Naive thymus-derived CD4-positive, alpha-beta T cell (primary cell): Measurements from ENCODE around the gene PPIAL4G. TPM values are rescaled to one million over a fixed set of nuclear protein-coding genes. Genes with fewer than 3 reads are reported as not detected.
"Not testable (repeated sequence)": the region's sequence is repeated elsewhere in the genome, so short reads cannot be mapped to it uniquely, and the experiment has no call there.

Source experiments
- ATAC-seq: fragments of 150-1000 bp; cut with Tn5 transposase; 2 replicates; pipeline ENCODE4 v1.10.0; 2021; ENCODE audit warnings: mild to moderate bottlenecking, moderate library complexity
- CTCF ChIA-PET: fragments of 350-600 bp; sonication (Branson Sonifier 250); formaldehyde crosslinking; loops from one replicate; lab custom pipeline; 2021; ENCODE audit warnings: antibody characterized with exemption; lab: Charles Lee
- POLR2A ChIA-PET: fragments of 350-600 bp; sonication (Branson Sonifier 250); formaldehyde crosslinking; loops from one replicate; lab custom pipeline; 2021; ENCODE audit warnings: antibody characterized with exemption, inconsistent platforms; lab: Charles Lee
- DNase-seq, 9 donors: peaks; one replicate each; pipeline versions ENCODE4 v3.0.0 to v3.0.0-alpha.2; 2020 to 2022; ENCODE audit warnings: mixed read lengths in 1 of 9
- H3K27ac ChIP-seq: one replicate; pipeline ENCODE4 v1.7.0; 2013; ENCODE audit warnings: mild to moderate bottlenecking, low read depth, low read length, moderate library complexity
- H3K27me3 ChIP-seq, 2 donors: one replicate each; pipeline ENCODE4 v1.7.0; 2013; ENCODE audit warnings: low read length in 2 of 2, mild to moderate bottlenecking in 2 of 2, moderate library complexity in 2 of 2; ENCODE audit not compliant: control insufficient read depth in 2 of 2, insufficient read depth in 2 of 2
- H3K36me3 ChIP-seq, 3 experiments: 1 replicate in 2 of 3; 2 replicates in 1 of 3; pipeline ENCODE4 v1.7.0; 2013; ENCODE audit warnings: low read length in 3 of 3, mild to moderate bottlenecking in 3 of 3, moderate library complexity in 1 of 3; ENCODE audit not compliant: insufficient read depth in 3 of 3, control insufficient read depth in 2 of 3
- H3K4me1 ChIP-seq, 2 donors: one replicate each; pipeline ENCODE4 v1.7.0; 2013; ENCODE audit warnings: low read length in 2 of 2, mild to moderate bottlenecking in 2 of 2, moderate library complexity in 1 of 2; ENCODE audit not compliant: control insufficient read depth in 2 of 2, insufficient read depth in 2 of 2
- H3K4me3 ChIP-seq: 2 replicates; pipeline ENCODE4 v1.7.0; 2013; ENCODE audit warnings: mild to moderate bottlenecking, low read length
- H3K9me3 ChIP-seq, 3 experiments: 1 replicate in 2 of 3; 2 replicates in 1 of 3; pipeline ENCODE4 v1.7.0; 2013; ENCODE audit warnings: low read length in 3 of 3; ENCODE audit not compliant: control insufficient read depth in 2 of 3
- H3K27ac Mint-ChIP-seq, 9 donors: one replicate each; pipeline ENCODE4 v1.8.0; 2020 to 2022; ENCODE audit warnings: mixed read lengths in 9 of 9, mild to moderate bottlenecking in 8 of 9, moderate library complexity in 5 of 9, inconsistent platforms in 2 of 9
- H3K27me3 Mint-ChIP-seq, 5 donors: one replicate each; pipeline ENCODE4 v1.8.0; 2021 to 2022; ENCODE audit warnings: mixed read lengths in 5 of 5, mild to moderate bottlenecking in 1 of 5
- H3K36me3 Mint-ChIP-seq, 5 donors: one replicate each; pipeline ENCODE4 v1.8.0; 2020 to 2022; ENCODE audit warnings: mixed read lengths in 5 of 5, mild to moderate bottlenecking in 3 of 5, inconsistent platforms in 1 of 5
- H3K4me1 Mint-ChIP-seq, 7 donors: one replicate each; pipeline ENCODE4 v1.8.0; 2020 to 2022; ENCODE audit warnings: mixed read lengths in 7 of 7, mild to moderate bottlenecking in 3 of 7, inconsistent platforms in 1 of 7
- H3K4me3 Mint-ChIP-seq, 10 donors: one replicate each; pipeline ENCODE4 v1.8.0; 2020 to 2022; ENCODE audit warnings: mild to moderate bottlenecking in 10 of 10, mixed read lengths in 10 of 10, moderate library complexity in 6 of 10, inconsistent platforms in 2 of 10
- H3K9me3 Mint-ChIP-seq, 11 donors: one replicate each; pipeline ENCODE4 v1.8.0; 2020 to 2022; ENCODE audit warnings: mixed read lengths in 11 of 11, mild to moderate bottlenecking in 4 of 11, inconsistent platforms in 1 of 11, moderate library complexity in 1 of 11
- intact Hi-C, 2 donors: fragments of 100-400 bp; cut with micrococcal nuclease; formaldehyde crosslinking; loops; one replicate each; pipeline ENCODE4 v1.15.1; 2023
- polyA plus RNA-seq, 2 donors: library from polyadenylated mRNA; unstranded; fragments of 300-500 nt; fragmentation: Illumina TruSeq; gene quantifications; one replicate each; pipeline ENCODE4 v1.2.3, GENCODE V29; 2021
- total RNA-seq, 6 experiments: library from RNA in 5 of 6; stranded (reverse) in 5 of 6; gene quantifications; 1 replicate in 5 of 6; 2 replicates in 1 of 6; pipeline ENCODE4 v1.2.3 and lab custom pipeline; 2021 to 2026

The PPIAL4G gene
- total and polyA plus RNA-seq, 7 experiments from 2014 or later: 0.05 to 5.8 (median 0.37) TPM

- ATAC-seq, CTCF ChIA-PET, H3K36me3 ChIP-seq, H3K27me3 Mint-ChIP-seq, H3K36me3 Mint-ChIP-seq, H3K27me3 ChIP-seq, H3K9me3 Mint-ChIP-seq, H3K4me1 ChIP-seq, intact Hi-C loops, H3K4me1 Mint-ChIP-seq, H3K9me3 ChIP-seq: not testable (repeated sequence)
- DNase-seq: peak in 1 of 9 donors; percentile 11
- H3K4me3 Mint-ChIP-seq: peak overlapping the region in 9 of 10 donors; percentile 57 to 87 (median 79)
- H3K27ac Mint-ChIP-seq: peak overlapping the region in 5 of 9 donors; percentile 55 to 87 (median 66)
- Histone ChIP-seq H3K4me3 (peak overlapping the region; percentile 44), H3K27ac (peak overlapping the region; percentile 95)
- POLR2A ChIA-PET: interaction anchor here (0.7 kb wide), 1 partner anchor 86 kb away, joined by 3 read pairs; no protein-coding TSS in a partner anchor
These were observed 23.4 kb downstream of the PPIAL4G start for GRCh38 chr1:148459694-148460093.

DNA sequence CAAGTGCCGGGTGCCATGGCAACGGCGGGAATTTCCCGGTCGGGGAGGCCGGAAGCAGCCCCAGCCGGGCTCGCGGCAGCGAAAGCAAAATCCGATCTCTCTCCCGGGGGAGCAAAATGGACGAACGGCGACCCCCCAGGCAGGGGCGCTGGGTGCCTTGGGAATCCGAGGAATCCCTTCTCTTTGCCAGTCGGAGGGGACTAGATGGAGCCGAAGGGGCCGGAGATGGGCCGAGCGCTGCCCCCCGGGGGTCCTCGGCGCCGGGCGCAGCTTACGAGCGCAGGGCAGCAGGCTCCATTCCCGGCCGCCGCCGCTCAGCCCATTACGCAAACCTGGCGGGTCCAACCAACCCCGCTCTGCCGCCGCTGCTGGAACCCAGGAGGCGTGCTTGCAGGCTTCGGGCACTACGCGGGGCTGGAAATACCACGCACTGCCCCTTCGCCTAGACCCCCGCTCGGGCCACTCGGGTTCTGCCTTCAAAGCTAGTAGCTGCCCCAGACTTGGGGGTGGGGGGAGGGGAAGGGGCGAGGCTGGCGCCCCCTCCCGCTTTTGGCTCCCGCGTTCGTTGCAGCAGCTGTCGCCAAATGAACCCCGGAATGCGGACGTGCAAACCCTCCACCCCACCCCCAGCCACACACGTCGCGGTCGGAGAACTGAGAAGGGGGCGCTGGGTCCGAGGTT, 24.1 kb downstream of the PPIAL4G start:
- intact Hi-C loops, H3K36me3 ChIP-seq, H3K27me3 Mint-ChIP-seq, H3K9me3 Mint-ChIP-seq, H3K36me3 Mint-ChIP-seq, CTCF ChIA-PET, H3K27me3 ChIP-seq, H3K4me1 Mint-ChIP-seq, ATAC-seq, H3K9me3 ChIP-seq, H3K4me1 ChIP-seq: not testable (repeated sequence)
- H3K4me3 ChIP-seq: peak overlapping the region; percentile 44
- POLR2A ChIA-PET: interaction anchor here (0.6 to 0.7 kb wide), 2 partner anchors 85 to 86 kb away, joined by 3 read pairs; no protein-coding TSS in a partner anchor
- peak; percentile 37 to 71 (median 56) for DNase-seq
- peak overlapping the region; percentile 63 to 96 (median 79) for H3K4me3 Mint-ChIP-seq
- peak overlapping the region; percentile 95 for H3K27ac ChIP-seq
- H3K27ac Mint-ChIP-seq: peak overlapping the region; percentile 59 to 99 (median 86)

DNA sequence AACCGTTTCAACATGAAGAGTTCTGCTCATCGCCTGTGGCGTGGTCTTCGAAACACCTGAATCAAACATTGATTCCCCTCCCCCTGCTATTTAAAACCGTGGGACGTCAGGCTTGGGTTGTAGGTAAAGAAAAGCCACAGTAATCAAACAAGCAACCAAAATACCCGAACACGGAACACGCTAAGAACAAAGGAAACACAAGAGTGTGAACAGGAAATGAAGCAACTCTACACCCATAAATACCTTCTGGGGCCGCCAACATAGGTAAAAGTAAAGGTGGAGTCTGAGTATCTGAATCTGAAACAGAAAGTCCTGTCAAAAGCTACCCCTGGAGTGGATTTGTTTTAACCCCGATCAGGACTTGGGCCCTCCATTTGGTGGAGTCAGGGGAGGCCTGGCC, 24.7 kb downstream of the PPIAL4G start:
- H3K4me1 ChIP-seq, H3K27me3 ChIP-seq, H3K9me3 Mint-ChIP-seq, H3K36me3 Mint-ChIP-seq, H3K4me3 ChIP-seq, CTCF ChIA-PET, H3K4me1 Mint-ChIP-seq, H3K27me3 Mint-ChIP-seq, intact Hi-C loops, ATAC-seq, H3K9me3 ChIP-seq, H3K36me3 ChIP-seq: not testable (repeated sequence)
- H3K27ac ChIP-seq: peak overlapping the region; percentile 62
- DNase-seq: peak in 8 of 9 donors; percentile 30 to 90 (median 87)
- POLR2A ChIA-PET: interaction anchor here (0.6 kb wide), 1 partner anchor 85 kb away, joined by 3 read pairs; no protein-coding TSS in a partner anchor
- H3K27ac Mint-ChIP-seq: peak overlapping the region; percentile 91 to 99 (median 97)
- H3K4me3 Mint-ChIP-seq: peak overlapping the region; percentile 81 to 97 (median 92)

- intact Hi-C loops, POLR2A ChIA-PET, ATAC-seq, CTCF ChIA-PET, H3K4me1 ChIP-seq, H3K9me3 ChIP-seq, H3K9me3 Mint-ChIP-seq, H3K4me3 ChIP-seq, H3K27me3 Mint-ChIP-seq, H3K36me3 Mint-ChIP-seq, H3K27me3 ChIP-seq, DNase-seq, H3K36me3 ChIP-seq: not testable (repeated sequence)
- Mint-ChIP-seq H3K4me1 (peaks cover 4 to 23% (median 10%) of the 10 kb centered on the region in 7 donors), H3K4me3 (peak overlapping the region in 2 of 10 donors; percentile 21 to 47), H3K27ac (peak overlapping the region in 6 of 9 donors; percentile 62 to 84 (median 76))
- H3K27ac ChIP-seq: peak overlapping the region; percentile 29
These were observed 30.3 kb downstream of the PPIAL4G start for GRCh38 chr1:148452845-148453244.

DNA sequence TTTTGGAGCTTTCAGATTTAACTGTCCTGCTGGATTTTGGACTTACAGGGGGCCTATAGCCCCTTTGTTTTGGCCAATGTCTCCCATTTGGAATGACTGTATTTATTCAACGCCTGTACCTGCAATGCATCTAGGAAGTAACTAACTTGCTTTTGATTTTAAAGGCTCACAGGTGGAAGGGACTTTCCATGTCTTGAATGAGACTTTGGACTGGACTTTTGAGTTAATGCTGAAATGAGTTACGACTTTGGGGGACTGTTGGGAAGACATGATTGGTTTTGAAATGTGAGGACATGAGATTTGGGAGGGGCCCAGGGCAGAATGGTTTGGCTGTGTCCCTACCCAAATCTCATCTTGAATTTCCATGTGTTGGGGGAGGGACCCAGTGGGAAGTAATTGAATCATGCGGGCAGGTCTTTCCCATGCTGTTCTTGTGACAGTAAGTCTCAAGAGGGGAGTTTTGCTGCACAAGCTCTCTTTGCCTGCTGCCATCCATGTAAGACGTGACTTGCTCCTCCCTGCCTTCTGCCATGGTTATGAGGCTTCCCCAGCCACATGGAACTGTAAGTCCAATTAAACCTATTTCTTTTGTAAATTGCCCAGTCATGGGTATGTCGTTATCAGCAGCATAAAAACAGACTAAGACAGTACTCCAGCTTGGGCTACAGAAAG, 43.3 kb downstream of the PPIAL4G start:
- H3K4me3 ChIP-seq, H3K9me3 Mint-ChIP-seq, DNase-seq, ATAC-seq, H3K4me1 ChIP-seq, H3K27ac ChIP-seq, H3K27me3 ChIP-seq, H3K9me3 ChIP-seq, intact Hi-C loops, H3K36me3 ChIP-seq, H3K27me3 Mint-ChIP-seq: not testable (repeated sequence)
- Mint-ChIP-seq H3K4me3 (peak overlapping the region in 5 of 10 donors; percentile 10 to 64 (median 41)), H3K27ac (peak overlapping the region in 7 of 9 donors; percentile 15 to 80 (median 69)), H3K36me3 (peaks cover 0 to 35% (median 25%) of the 10 kb centered on the region in 5 donors), H3K4me1 (peaks cover 17 to 53% (median 49%) of the 10 kb centered on the region in 7 donors)
- ChIA-PET POLR2A (interaction anchor here (0.7 kb wide), 1 partner anchor 66 kb away, joined by 3 read pairs; no protein-coding TSS in a partner anchor), CTCF (interaction anchor here (0.6 to 1.1 kb wide), 2 partner anchors 53 to 66 kb away, joined by 3 read pairs; no protein-coding TSS in a partner anchor)

DNA sequence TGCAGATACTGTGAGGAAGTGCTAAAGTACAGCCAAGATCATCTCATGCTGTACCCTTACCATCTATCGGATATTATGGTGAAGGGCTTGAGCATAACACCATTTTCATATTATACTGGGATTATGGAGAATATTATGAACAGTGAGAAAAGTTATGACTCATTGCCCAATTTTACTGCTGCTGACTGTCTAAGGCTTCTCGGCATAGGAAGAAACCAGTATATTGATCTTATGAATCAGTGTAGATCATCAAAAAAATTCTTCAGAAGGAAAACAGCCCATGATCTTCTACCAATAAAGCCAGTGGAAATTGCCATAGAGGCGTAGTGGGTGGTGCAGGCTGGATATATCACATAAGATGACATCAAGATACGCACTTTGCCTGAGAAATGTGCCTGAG, 47.7 kb downstream of the PPIAL4G start:
- H3K27ac ChIP-seq: no peak overlapping the region
- POLR2A ChIA-PET: no interaction called here
- peaks cover 3 to 27% (median 15%) of the 10 kb centered on the region in 3 experiments for H3K36me3 ChIP-seq
- H3K9me3 Mint-ChIP-seq: peaks cover 0 to 5% (median 0%) of the 10 kb centered on the region in 11 donors
- CTCF ChIA-PET: no interaction called here
- intact Hi-C loops: no loop called here
- no peaks in the 10 kb centered on the region for H3K27me3 Mint-ChIP-seq
- peak overlapping the region in 8 of 9 donors; percentile 2 to 79 (median 46) for H3K27ac Mint-ChIP-seq
- no peak overlapping the region for H3K4me3 ChIP-seq
- DNase-seq (no peak), ATAC-seq (no peak)
- no peaks in the 10 kb centered on the region for H3K9me3 ChIP-seq
- no peak overlapping the region for H3K4me3 Mint-ChIP-seq
- peaks cover 24 to 81% (median 78%) of the 10 kb centered on the region in 7 donors for H3K4me1 Mint-ChIP-seq
- H3K36me3 Mint-ChIP-seq: peaks cover 3 to 67% (median 46%) of the 10 kb centered on the region in 5 donors
- peaks cover 0 to 5% of the 10 kb centered on the region in 2 donors for H3K4me1 ChIP-seq
- no peaks in the 10 kb centered on the region for H3K27me3 ChIP-seq
